HL-60 (cell line): ENCODE data around the gene UXS1.
"Not testable (repeated sequence)": the region's sequence is repeated elsewhere in the genome, so short reads cannot be mapped to it uniquely, and the experiment has no call there.

Experiments
- DNase-seq, 2 experiments: peaks; one replicate each; pipeline ENCODE4 v3.0.0-alpha.2; 2010 to 2020; ENCODE audit warnings: low read depth in 1 of 2, low spot score in 1 of 2
- H3K27ac ChIP-seq: fragments of 250-450 bp; sonication (Bioruptor Pico); replicated peaks from 2 replicates; pipeline ENCODE4 v1.5.1; 2020; ENCODE audit warnings: mild to moderate bottlenecking, moderate library complexity
- H3K27me3 ChIP-seq: fragments of 250-450 bp; sonication (Bioruptor Pico); 2 replicates; pipeline ENCODE4 v1.5.1; 2021; ENCODE audit warnings: mild to moderate bottlenecking, moderate library complexity; ENCODE audit not compliant: insufficient read depth, poor library complexity, severe bottlenecking
- H3K4me3 ChIP-seq: replicated peaks from 2 replicates; pipeline ENCODE4 v1.5.1; 2011; ENCODE audit warnings: mild to moderate bottlenecking, control low read depth, low read length; ENCODE audit not compliant: insufficient read depth
- CTCF ChIP-seq: IDR thresholded peaks from one replicate; pipeline ENCODE4 v1.5.1; 2011; ENCODE audit warnings: low read length, control low read depth, inconsistent platforms; ENCODE audit not compliant: insufficient read depth
- GABPA ChIP-seq: IDR thresholded peaks from 2 replicates; pipeline ENCODE4 v1.6.1; 2012; ENCODE audit warnings: low read depth
- POLR2AphosphoS5 ChIP-seq: IDR thresholded peaks from 2 replicates; pipeline ENCODE4 v1.6.1; 2012; ENCODE audit warnings: low read depth
- REST ChIP-seq: IDR thresholded peaks from 2 replicates; pipeline ENCODE4 v1.6.1; 2012; ENCODE audit warnings: low read depth; ENCODE audit not compliant: insufficient replicate concordance
- SPI1 ChIP-seq: IDR thresholded peaks from 2 replicates; pipeline ENCODE4 v1.6.1; 2012; ENCODE audit warnings: low read depth, mild to moderate bottlenecking, borderline replicate concordance

The UXS1 gene

GRCh38 chr2:106139238-106139935 lies 54.7 kb downstream of the UXS1 start:
- Histone ChIP-seq H3K4me3 (no peak overlapping the region), H3K27me3 (no peaks in the 10 kb centered on the region), H3K27ac (no peak overlapping the region)
- DNase-seq: no peak
- TF ChIP-seq SPI1: no peak
- TF ChIP-seq POLR2AphosphoS5: no peak
- TF ChIP-seq GABPA: no peak
- TF ChIP-seq REST: no peak
- TF ChIP-seq CTCF: no peak

- Histone ChIP-seq H3K27me3 (no peaks in the 10 kb centered on the region), H3K4me3 (no peak overlapping the region), H3K27ac (no peak overlapping the region)
- no peak for DNase-seq
- TF ChIP-seq SPI1: no peak
- no peak for TF ChIP-seq GABPA
- TF ChIP-seq CTCF: no peak
- TF ChIP-seq REST: no peak
- TF ChIP-seq POLR2AphosphoS5: no peak
Observed at GRCh38 chr2:106138543-106139237, 55.4 kb downstream of the UXS1 start.

GRCh38 chr2:106137731-106138521 lies 56.2 kb downstream of the UXS1 start:
- no peak for DNase-seq
- Histone ChIP-seq H3K27ac (no peak overlapping the region), H3K27me3 (no peaks in the 10 kb centered on the region), H3K4me3 (no peak overlapping the region)
- no peak for TF ChIP-seq SPI1
- TF ChIP-seq REST: no peak
- no peak for TF ChIP-seq POLR2AphosphoS5
- no peak for TF ChIP-seq CTCF
- TF ChIP-seq GABPA: no peak

- H3K27me3 ChIP-seq, H3K27ac ChIP-seq, DNase-seq, H3K4me3 ChIP-seq: not testable (repeated sequence)
Observed at GRCh38 chr2:106131192-106131591, 62.9 kb downstream of the UXS1 start.
